HepG2 (cell line): ENCODE measurements around the gene ARHGEF37. TPM values are rescaled to one million over a fixed set of nuclear protein-coding genes. Genes with fewer than 3 reads are reported as not detected.
A peak's percentile ranks its signal among the peaks of the same experiment; 100 is the strongest.

ENCODE experiments used
- NPAS2 ChIP-seq: sonication (generic); formaldehyde crosslinking; IDR thresholded peaks from 2 replicates; pipeline ENCODE4 v1.8.0; 2022; ENCODE audit warnings: mild to moderate bottlenecking, missing genetic modification reagents, borderline replicate concordance
- RARA ChIP-seq: IDR thresholded peaks from 2 replicates; pipeline ENCODE4 v1.6.1; 2016; ENCODE audit warnings: missing genetic modification reagents, missing compliant biosample characterization
- polyA plus RNA-seq, 8 experiments: library from polyadenylated mRNA; depleted of rRNA in 3 of 8; stranded (reverse) in 7 of 8; unstranded in 1 of 8; fragments of >200 nt; fragmentation: Illumina TruSeq in 4 of 8; extraction: Trizol in 4 of 8; gene quantifications; 2 replicates each; pipeline versions ENCODE4 v1.2.1 to v1.2.3, GENCODE V29; 2011 to 2016; ENCODE audit warnings: low read depth in 4 of 8, missing spikeins in 1 of 8, mixed read lengths in 1 of 8; ENCODE audit not compliant: insufficient read depth in 1 of 8
- total RNA-seq, 5 experiments: library from RNA; depleted of rRNA; stranded (reverse); fragments of >200 nt; fragmentation: Illumina TruSeq; extraction: Trizol; gene quantifications; 2 replicates each; pipeline ENCODE4 v1.2.3, GENCODE V29; 2016; ENCODE audit warnings: low read depth in 1 of 5
- TF ChIP-seq, protein P1 (sequence below), 2 experiments: fragments of 450-650 bp in 1 of 2; sonication (generic) in 1 of 2; formaldehyde crosslinking in 1 of 2; IDR thresholded peaks; 2 replicates each; pipeline versions ENCODE4 v1.6.1 to v1.8.0; 2016 to 2022; ENCODE audit warnings: antibody characterized with exemption in 1 of 2, mild to moderate bottlenecking in 1 of 2, missing genetic modification reagents in 1 of 2
- TF ChIP-seq, protein P2 (sequence below): sonication (generic); formaldehyde crosslinking; IDR thresholded peaks from 2 replicates; pipeline ENCODE4 v1.5.0; 2020; ENCODE audit warnings: missing genetic modification reagents

ARHGEF37 gene
- total and polyA plus RNA-seq, 2 of the 13 experiments (the other 11 are each of a cell fraction or from before 2014, with no cell fraction given) = 0.18 to 0.27 TPM

DNA sequence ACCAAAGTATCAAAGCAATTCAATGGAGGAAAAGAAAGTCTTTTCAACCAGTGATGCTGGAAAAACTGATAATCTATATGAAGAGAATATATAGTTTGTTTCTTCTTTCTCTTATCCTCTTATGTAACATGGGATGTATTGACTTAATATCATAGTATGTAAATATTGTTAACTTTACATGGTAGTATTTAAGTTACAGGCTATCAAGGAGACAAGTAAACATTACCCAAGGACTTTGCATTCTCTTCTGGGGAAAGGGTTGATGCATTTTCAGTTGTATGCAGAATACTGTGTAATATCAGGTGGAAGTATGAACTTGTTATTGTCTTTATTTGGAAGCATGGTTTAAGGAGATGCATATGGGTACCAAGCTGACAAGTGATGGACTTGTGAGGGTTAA lies 9.1 kb upstream of the ARHGEF37 start (continued):
- TF ChIP-seq, protein P1, sequence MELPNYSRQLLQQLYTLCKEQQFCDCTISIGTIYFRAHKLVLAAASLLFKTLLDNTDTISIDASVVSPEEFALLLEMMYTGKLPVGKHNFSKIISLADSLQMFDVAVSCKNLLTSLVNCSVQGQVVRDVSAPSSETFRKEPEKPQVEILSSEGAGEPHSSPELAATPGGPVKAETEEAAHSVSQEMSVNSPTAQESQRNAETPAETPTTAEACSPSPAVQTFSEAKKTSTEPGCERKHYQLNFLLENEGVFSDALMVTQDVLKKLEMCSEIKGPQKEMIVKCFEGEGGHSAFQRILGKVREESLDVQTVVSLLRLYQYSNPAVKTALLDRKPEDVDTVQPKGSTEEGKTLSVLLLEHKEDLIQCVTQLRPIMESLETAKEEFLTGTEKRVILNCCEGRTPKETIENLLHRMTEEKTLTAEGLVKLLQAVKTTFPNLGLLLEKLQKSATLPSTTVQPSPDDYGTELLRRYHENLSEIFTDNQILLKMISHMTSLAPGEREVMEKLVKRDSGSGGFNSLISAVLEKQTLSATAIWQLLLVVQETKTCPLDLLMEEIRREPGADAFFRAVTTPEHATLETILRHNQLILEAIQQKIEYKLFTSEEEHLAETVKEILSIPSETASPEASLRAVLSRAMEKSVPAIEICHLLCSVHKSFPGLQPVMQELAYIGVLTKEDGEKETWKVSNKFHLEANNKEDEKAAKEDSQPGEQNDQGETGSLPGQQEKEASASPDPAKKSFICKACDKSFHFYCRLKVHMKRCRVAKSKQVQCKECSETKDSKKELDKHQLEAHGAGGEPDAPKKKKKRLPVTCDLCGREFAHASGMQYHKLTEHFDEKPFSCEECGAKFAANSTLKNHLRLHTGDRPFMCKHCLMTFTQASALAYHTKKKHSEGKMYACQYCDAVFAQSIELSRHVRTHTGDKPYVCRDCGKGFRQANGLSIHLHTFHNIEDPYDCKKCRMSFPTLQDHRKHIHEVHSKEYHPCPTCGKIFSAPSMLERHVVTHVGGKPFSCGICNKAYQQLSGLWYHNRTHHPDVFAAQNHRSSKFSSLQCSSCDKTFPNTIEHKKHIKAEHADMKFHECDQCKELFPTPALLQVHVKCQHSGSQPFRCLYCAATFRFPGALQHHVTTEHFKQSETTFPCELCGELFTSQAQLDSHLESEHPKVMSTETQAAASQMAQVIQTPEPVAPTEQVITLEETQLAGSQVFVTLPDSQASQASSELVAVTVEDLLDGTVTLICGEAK (IDR thresholded peaks at IDR 0.05) = no peak
- TF ChIP-seq, protein P1 (CRISPR knock-in tag; IDR thresholded peaks at IDR 0.05) = no peak
- TF ChIP-seq NPAS2 (CRISPR knock-in tag) (no peak), RARA (CRISPR knock-in tag) (0 out of 2 replicates have a peak, but pooled peaks have one; percentile 15)
- TF ChIP-seq, protein P2, sequence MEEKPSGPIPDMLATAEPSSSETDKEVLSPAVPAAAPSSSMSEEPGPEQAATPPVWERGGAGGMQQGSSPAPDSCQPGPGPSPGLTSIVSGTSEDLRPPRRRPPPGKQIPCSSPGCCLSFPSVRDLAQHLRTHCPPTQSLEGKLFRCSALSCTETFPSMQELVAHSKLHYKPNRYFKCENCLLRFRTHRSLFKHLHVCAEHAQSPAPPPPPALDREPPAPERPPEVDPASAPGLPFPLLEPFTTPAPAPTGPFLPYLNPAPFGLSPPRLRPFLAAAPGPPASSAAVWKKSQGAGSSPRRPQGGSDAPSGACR (CRISPR knock-in tag) = no peak
